ENCODE results near the gene BBS2.

Gene BBS2

GRCh38 chr16:56554441-56554840 is 34.6 kb upstream of the BBS2 start:
- H3K4me3 ChIP-seq (ENCODE audit: low read depth, low read length): no peak overlapping the region
- TF ChIP-seq CTCF (IDR thresholded peaks at IDR 0.05; ENCODE audit: control insufficient read depth, extremely low read depth, insufficient read depth): no peak
- no peak for DNase-seq (ENCODE audit: low read depth)

- peak; percentile 95 for DNase-seq (ENCODE audit: low read depth)
Measured at GRCh38 chr16:56551796-56552738, 32.2 kb upstream of the BBS2 start.

DNA sequence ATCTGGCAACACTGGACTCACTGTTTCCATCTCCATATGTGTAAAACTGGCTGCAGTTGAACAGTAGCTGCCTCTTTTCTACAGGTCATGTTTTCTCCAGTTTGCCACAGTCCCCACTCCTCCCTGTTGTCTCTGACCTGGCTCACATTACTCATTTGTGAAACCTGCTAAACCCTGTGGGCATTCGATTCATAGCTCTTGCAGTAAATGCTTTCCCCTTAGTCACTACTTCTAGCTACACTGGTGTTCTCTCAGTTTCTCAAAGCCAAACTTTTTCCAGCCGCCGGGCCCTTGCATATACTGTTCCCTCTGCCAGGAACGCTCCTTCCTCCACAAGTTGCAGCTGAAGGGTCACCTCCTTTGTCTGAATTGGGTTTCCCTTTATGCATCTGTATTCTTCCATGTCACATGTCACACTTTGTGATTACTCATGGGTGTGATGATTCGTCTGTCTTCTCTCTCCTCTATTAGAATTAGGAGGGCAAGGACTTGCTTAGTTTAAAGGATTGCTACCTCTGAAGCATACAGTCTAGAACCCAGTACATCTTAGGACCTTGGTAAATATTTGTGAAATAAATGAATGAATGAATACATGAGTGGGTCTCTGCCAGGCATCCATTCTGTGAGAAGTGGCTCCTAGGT is 30.0 kb upstream of the BBS2 start:
- H3K4me3 ChIP-seq (ENCODE audit: low read depth, low read length): no peak overlapping the region
- no peak for DNase-seq (ENCODE audit: low read depth)
- no peak for TF ChIP-seq CTCF (IDR thresholded peaks at IDR 0.05; ENCODE audit: control insufficient read depth, extremely low read depth, insufficient read depth)

More at GRCh38 chr16:56551796-56552738, 32.2 kb upstream of the BBS2 start:
- no peak overlapping the region for H3K4me3 ChIP-seq (ENCODE audit: low read depth, low read length)
- no peak for TF ChIP-seq CTCF (IDR thresholded peaks at IDR 0.05; ENCODE audit: control insufficient read depth, extremely low read depth, insufficient read depth)

- TF ChIP-seq CTCF (IDR thresholded peaks at IDR 0.05; ENCODE audit: control insufficient read depth, extremely low read depth, insufficient read depth): no peak
- no peak overlapping the region for H3K4me3 ChIP-seq (ENCODE audit: low read depth, low read length)
- no peak for DNase-seq (ENCODE audit: low read depth)
Measured at GRCh38 chr16:56549161-56549560, 29.3 kb upstream of the BBS2 start.

DNA sequence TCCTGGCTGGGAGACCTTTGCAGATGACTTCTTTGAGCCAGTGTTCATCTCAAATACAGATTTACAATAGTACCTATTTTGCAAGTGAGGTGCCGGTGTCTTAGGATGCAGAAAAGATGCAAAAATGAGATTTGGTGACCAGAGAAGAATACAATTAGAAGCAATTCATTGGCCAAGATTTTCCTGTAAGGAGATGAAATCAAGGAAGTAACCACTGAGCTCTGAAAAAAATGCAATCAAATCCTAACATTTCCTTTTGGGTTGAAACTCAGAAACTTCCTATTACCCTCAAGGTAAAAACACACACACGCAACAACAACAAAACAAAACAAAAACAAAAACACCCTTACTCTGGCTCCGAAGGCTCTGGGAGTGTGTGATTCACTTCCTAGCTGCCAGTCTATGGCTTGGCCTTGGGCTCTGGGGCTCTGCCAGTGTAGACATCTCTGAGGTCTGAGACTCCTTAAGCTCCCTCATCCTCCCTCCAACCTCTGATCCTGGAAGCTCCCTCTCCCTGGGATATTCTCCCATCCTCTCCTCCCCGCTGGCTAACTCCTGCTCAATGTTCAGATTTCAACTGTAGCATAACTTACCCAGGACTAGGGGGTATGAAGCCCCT is 28.2 kb upstream of the BBS2 start:
- no peak overlapping the region for H3K4me3 ChIP-seq (ENCODE audit: low read depth, low read length)
- TF ChIP-seq CTCF (IDR thresholded peaks at IDR 0.05; ENCODE audit: control insufficient read depth, extremely low read depth, insufficient read depth): no peak
- no peak for DNase-seq (ENCODE audit: low read depth)

- DNase-seq (ENCODE audit: low read depth): no peak
- no peak for TF ChIP-seq CTCF (IDR thresholded peaks at IDR 0.05; ENCODE audit: control insufficient read depth, extremely low read depth, insufficient read depth)
- H3K4me3 ChIP-seq (ENCODE audit: low read depth, low read length): no peak overlapping the region
Measured at GRCh38 chr16:56547120-56547948, 27.5 kb upstream of the BBS2 start.

All from LNCaP clone FGC (cell line).